Astrocyte of the spinal cord (primary cell): ENCODE measurements around the gene COL16A1.

Experiments used
- DNase-seq: peaks from one replicate; pipeline ENCODE4 v3.0.0; 2011; ENCODE audit warnings: low read depth, low spot score
- H3K4me3 ChIP-seq: 2 replicates; pipeline ENCODE4 v1.5.1; 2011; ENCODE audit warnings: low read depth, mild to moderate bottlenecking, low read length, moderate library complexity
- CTCF ChIP-seq: IDR thresholded peaks from 2 replicates; pipeline ENCODE4 v1.5.1; 2012; ENCODE audit warnings: low read depth, mild to moderate bottlenecking, low read length, inconsistent platforms
- in situ Hi-C: cut with HindIII; loops from 2 replicates; pipeline ENCODE4 v1.10.0; 2017; ENCODE audit warnings: low sequenced_read_pairs

COL16A1 gene

GRCh38 chr1:31658721-31659120, 45.1 kb downstream of the COL16A1 start:
- TF ChIP-seq CTCF: no peak
- in situ Hi-C loops: no loop called here
- no peak overlapping the region for H3K4me3 ChIP-seq
- DNase-seq: peak; percentile 27

GRCh38 chr1:31657972-31658510, 45.8 kb downstream of the COL16A1 start:
- no peak for DNase-seq
- TF ChIP-seq CTCF: no peak
- no peak overlapping the region for H3K4me3 ChIP-seq
- in situ Hi-C loops: no loop called here

- in situ Hi-C loops: no loop called here
- TF ChIP-seq CTCF: no peak
- H3K4me3 ChIP-seq: no peak overlapping the region
- no peak for DNase-seq
Measured at GRCh38 chr1:31657020-31657804, 46.6 kb downstream of the COL16A1 start.

GRCh38 chr1:31655756-31656155, 48.1 kb downstream of the COL16A1 start:
- no peak overlapping the region for H3K4me3 ChIP-seq
- in situ Hi-C loops: no loop called here
- no peak for DNase-seq
- TF ChIP-seq CTCF: no peak

GRCh38 chr1:31655104-31655503, 48.7 kb downstream of the COL16A1 start:
- no peak for TF ChIP-seq CTCF
- no peak overlapping the region for H3K4me3 ChIP-seq
- in situ Hi-C loops: no loop called here
- no peak for DNase-seq

- H3K4me3 ChIP-seq: no peak overlapping the region
- in situ Hi-C loops: no loop called here
- DNase-seq: no peak
- no peak for TF ChIP-seq CTCF
Measured at GRCh38 chr1:31654474-31654776, 49.4 kb downstream of the COL16A1 start.
